Mesenchymal stem cell (in vitro differentiated cells and primary cell): Measurements from ENCODE around the gene FNDC3B.

Experiments used
- DNase-seq: peaks from one replicate; pipeline ENCODE4 v3.0.0-alpha.2; 2013
- H2AFZ ChIP-seq: one replicate; pipeline ENCODE4 v1.6.1; 2013; ENCODE audit warnings: low read depth, mild to moderate bottlenecking, control low read depth, inconsistent platforms, low read length, moderate library complexity
- H2AK5ac ChIP-seq: 2 replicates; pipeline ENCODE4 v1.6.1; 2013; ENCODE audit warnings: low read length, moderate library complexity, mild to moderate bottlenecking, inconsistent platforms; ENCODE audit not compliant: severe bottlenecking
- H2BK120ac ChIP-seq: one replicate; pipeline ENCODE4 v1.6.1; 2013; ENCODE audit warnings: low read depth, mild to moderate bottlenecking, inconsistent platforms, low read length, moderate library complexity
- H2BK12ac ChIP-seq, 2 experiments: one replicate each; pipeline ENCODE4 v1.6.1; 2013; ENCODE audit warnings: inconsistent platforms in 2 of 2, low read length in 2 of 2, mild to moderate bottlenecking in 2 of 2, moderate library complexity in 2 of 2, control low read depth in 1 of 2
- H2BK15ac ChIP-seq: one replicate; pipeline ENCODE4 v1.6.1; 2013; ENCODE audit warnings: mild to moderate bottlenecking, low read depth, inconsistent platforms; ENCODE audit not compliant: poor library complexity, severe bottlenecking
- H2BK5ac ChIP-seq: 2 replicates; pipeline ENCODE4 v1.6.1; 2013; ENCODE audit warnings: low read depth, mild to moderate bottlenecking, low read length, control low read depth, inconsistent platforms; ENCODE audit not compliant: poor library complexity, severe bottlenecking
- H3K14ac ChIP-seq, 2 experiments: one replicate each; pipeline ENCODE4 v1.6.1; 2013; ENCODE audit warnings: inconsistent platforms in 2 of 2, low read length in 2 of 2, control low read depth in 1 of 2, mild to moderate bottlenecking in 1 of 2, moderate library complexity in 1 of 2
- H3K18ac ChIP-seq, 2 experiments: one replicate each; pipeline ENCODE4 v1.6.1; 2013; ENCODE audit warnings: inconsistent platforms in 2 of 2, low read length in 2 of 2, control low read depth in 1 of 2, low read depth in 1 of 2, mild to moderate bottlenecking in 1 of 2
- H3K23ac ChIP-seq, 2 experiments: one replicate each; pipeline ENCODE4 v1.6.1; 2013; ENCODE audit warnings: inconsistent platforms in 2 of 2, low read length in 2 of 2, mild to moderate bottlenecking in 2 of 2, moderate library complexity in 2 of 2, control low read depth in 1 of 2
- H3K27ac ChIP-seq: 2 replicates; pipeline ENCODE4 v1.5.1; 2013; ENCODE audit warnings: mild to moderate bottlenecking, moderate library complexity, low read length, control low read depth, inconsistent platforms; ENCODE audit not compliant: poor library complexity, severe bottlenecking
- H3K27me3 ChIP-seq, 2 experiments: 2 replicates each; pipeline versions ENCODE4 v1.6.1 to v1.7.0; 2013; ENCODE audit warnings: low read length in 2 of 2, mild to moderate bottlenecking in 2 of 2, moderate library complexity in 2 of 2, control low read depth in 1 of 2, inconsistent platforms in 1 of 2; ENCODE audit not compliant: control insufficient read depth in 1 of 2, insufficient read depth in 1 of 2
- H3K36me3 ChIP-seq, 2 experiments: 2 replicates each; pipeline versions ENCODE4 v1.6.1 to v1.7.0; 2013; ENCODE audit warnings: low read length in 2 of 2, control low read depth in 1 of 2, inconsistent platforms in 1 of 2, low read depth in 1 of 2, mild to moderate bottlenecking in 1 of 2; ENCODE audit not compliant: insufficient read depth in 2 of 2, control insufficient read depth in 1 of 2
- H3K4ac ChIP-seq, 2 experiments: one replicate each; pipeline ENCODE4 v1.6.1; 2013; ENCODE audit warnings: inconsistent platforms in 2 of 2, low read length in 2 of 2, mild to moderate bottlenecking in 2 of 2, moderate library complexity in 2 of 2, control low read depth in 1 of 2, low read depth in 1 of 2
- H3K4me1 ChIP-seq: 2 replicates; pipeline ENCODE4 v1.6.1; 2013; ENCODE audit warnings: low read depth, low read length, control low read depth; ENCODE audit not compliant: control insufficient read depth, insufficient read depth
- H3K4me2 ChIP-seq: 2 replicates; pipeline ENCODE4 v1.6.1; 2013; ENCODE audit warnings: low read length, mild to moderate bottlenecking, inconsistent platforms; ENCODE audit not compliant: poor library complexity, severe bottlenecking
- H3K4me3 ChIP-seq, 2 experiments: 2 replicates each; pipeline versions ENCODE4 v1.5.1 to v1.7.0; 2013; ENCODE audit warnings: low read length in 2 of 2, mild to moderate bottlenecking in 2 of 2, control low read depth in 1 of 2, low read depth in 1 of 2; ENCODE audit not compliant: insufficient read depth in 1 of 2
- H3K79me1 ChIP-seq: replicated peaks from 2 replicates; pipeline ENCODE4 v1.6.1; 2013; ENCODE audit warnings: mild to moderate bottlenecking, control low read depth, low read length, inconsistent platforms; ENCODE audit not compliant: poor library complexity, severe bottlenecking
- H3K9ac ChIP-seq: 2 replicates; pipeline ENCODE4 v1.7.0; 2013; ENCODE audit warnings: mild to moderate bottlenecking, low read length, moderate library complexity
- H3K9me3 ChIP-seq: 2 replicates; pipeline ENCODE4 v1.7.0; 2013; ENCODE audit warnings: mild to moderate bottlenecking, low read length; ENCODE audit not compliant: control insufficient read depth
- H4K8ac ChIP-seq: one replicate; pipeline ENCODE4 v1.6.1; 2013; ENCODE audit warnings: inconsistent platforms, mild to moderate bottlenecking, low read length, moderate library complexity
- H4K91ac ChIP-seq: one replicate; pipeline ENCODE4 v1.6.1; 2013; ENCODE audit warnings: mild to moderate bottlenecking, low read length, inconsistent platforms
- WGBS: methylation state at CpG from one replicate; pipeline ENCODE4 v1.1.7; 2013; ENCODE audit warnings: mixed read lengths; 5-methylcytosine and 5-hydroxymethylcytosine counted together

Gene FNDC3B

DNA sequence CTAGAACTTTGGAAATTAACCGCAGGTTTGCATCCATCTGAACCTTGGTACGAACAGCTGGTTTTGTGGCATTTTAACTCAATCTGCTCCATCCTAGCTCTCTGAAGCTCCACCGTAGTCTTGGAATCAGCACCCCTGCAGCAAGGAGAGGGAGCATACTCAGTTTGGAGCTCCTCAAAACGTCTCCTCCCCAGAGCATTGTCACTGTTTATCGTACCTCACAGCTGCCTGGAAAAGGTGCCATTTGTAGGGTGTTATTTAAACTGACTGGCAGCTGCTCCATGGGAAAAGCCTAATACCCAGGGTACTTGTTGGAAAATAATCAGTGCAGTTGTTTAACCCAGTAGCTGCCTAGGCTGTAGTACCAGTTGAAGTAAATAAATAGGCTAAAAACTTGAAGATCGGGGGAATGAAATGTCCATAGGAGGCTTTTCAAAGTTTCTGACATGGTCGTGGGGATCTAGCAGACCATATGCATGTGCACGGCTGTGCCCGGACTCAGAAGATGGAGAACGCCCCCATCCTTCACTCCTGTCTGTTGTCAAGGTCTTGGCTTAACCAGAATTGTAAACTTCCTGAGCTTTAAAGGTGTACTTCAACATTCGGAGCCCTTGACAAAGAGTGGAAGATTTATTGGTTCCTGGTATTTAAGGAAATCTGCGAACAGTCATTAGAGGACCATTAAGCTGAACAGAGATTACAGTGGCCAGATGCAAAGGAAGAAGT, 365.0 kb downstream of the FNDC3B start:
- no peak overlapping the region for H3K4me3 ChIP-seq
- no peaks in the 10 kb centered on the region for H3K4me1 ChIP-seq
- no peak overlapping the region for H3K4ac ChIP-seq
- peaks cover 6 to 41% of the 10 kb centered on the region in 2 experiments for H3K36me3 ChIP-seq
- H2AK5ac ChIP-seq: no peak overlapping the region
- H2BK5ac ChIP-seq: no peak overlapping the region
- H3K27me3 ChIP-seq: no peaks in the 10 kb centered on the region
- no peak overlapping the region for H2BK15ac ChIP-seq
- H3K79me1 ChIP-seq: no peaks in the 10 kb centered on the region
- no peak overlapping the region for H2BK12ac ChIP-seq
- no peak for DNase-seq
- H3K4me2 ChIP-seq: no peak overlapping the region
- no peak overlapping the region for H4K8ac ChIP-seq
- no peak overlapping the region for H3K23ac ChIP-seq
- 62% methylated on average over 12 of the region's 12 CpGs for WGBS
- no peak overlapping the region for H3K27ac ChIP-seq
- H3K9ac ChIP-seq: no peak overlapping the region
- no peak overlapping the region for H3K14ac ChIP-seq
- H3K9me3 ChIP-seq: no peaks in the 10 kb centered on the region
- H3K18ac ChIP-seq: no peak overlapping the region
- no peak overlapping the region for H2BK120ac ChIP-seq
- no peak overlapping the region for H2AFZ ChIP-seq
- no peak overlapping the region for H4K91ac ChIP-seq

DNA sequence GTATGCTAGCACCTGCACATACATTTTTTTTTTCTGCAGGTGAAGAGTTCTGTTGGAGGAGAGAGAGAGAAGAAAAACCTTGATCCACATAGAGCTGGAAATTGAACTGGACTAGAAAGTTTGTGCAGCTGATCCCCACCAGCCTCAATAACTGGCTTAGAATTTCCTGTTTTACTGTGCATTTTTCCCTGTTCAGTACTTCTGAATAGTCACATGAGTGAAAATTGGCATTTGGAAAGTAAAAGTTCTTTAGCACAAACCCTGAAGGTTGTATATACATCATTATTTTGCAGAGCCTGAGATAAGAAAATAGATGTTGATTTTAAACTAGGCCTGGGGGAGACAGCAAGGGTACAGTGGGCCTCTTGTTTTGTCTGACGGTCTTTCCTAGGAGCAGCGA, 366.5 kb downstream of the FNDC3B start:
- Histone ChIP-seq H3K23ac (no peak overlapping the region), H3K14ac (no peak overlapping the region), H4K91ac (no peak overlapping the region), H2BK15ac (no peak overlapping the region), H3K9me3 (no peaks in the 10 kb centered on the region), H2BK120ac (no peak overlapping the region), H3K27me3 (no peaks in the 10 kb centered on the region), H3K4me3 (no peak overlapping the region), H3K4me2 (no peak overlapping the region), H3K9ac (no peak overlapping the region), H3K4ac (no peak overlapping the region), H3K79me1 (no peaks in the 10 kb centered on the region), H3K18ac (no peak overlapping the region), H3K4me1 (no peaks in the 10 kb centered on the region), H2AK5ac (no peak overlapping the region), H2BK12ac (no peak overlapping the region), H4K8ac (no peak overlapping the region), H2BK5ac (no peak overlapping the region), H3K27ac (no peak overlapping the region), H3K36me3 (peaks cover 6 to 31% of the 10 kb centered on the region in 2 experiments), H2AFZ (no peak overlapping the region)
- WGBS: 78% methylated on average over 2 of the region's 2 CpGs
- no peak for DNase-seq

DNA sequence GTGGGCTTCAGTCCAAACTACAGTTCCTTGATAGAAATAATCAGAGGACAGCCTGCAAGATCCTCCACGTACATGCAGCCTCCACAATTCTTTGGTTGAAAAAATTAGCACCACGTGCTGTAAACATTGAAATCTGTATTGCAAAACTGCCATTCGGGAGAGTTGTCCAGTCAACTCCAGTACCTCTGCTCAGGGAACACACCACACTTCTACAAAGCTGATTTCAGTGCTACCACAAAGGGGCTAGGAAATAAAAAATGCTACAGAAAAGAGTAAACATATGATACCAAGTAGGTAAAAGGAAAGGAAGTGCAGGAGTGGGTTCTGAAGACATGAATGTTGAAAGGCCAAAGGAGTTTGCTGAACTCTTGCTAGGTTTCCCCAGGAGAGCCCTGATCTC, 368.5 kb downstream of the FNDC3B start:
- no peak overlapping the region for H4K91ac ChIP-seq
- no peak overlapping the region for H2BK12ac ChIP-seq
- WGBS: 94% methylated on average over 3 of the region's 3 CpGs
- no peaks in the 10 kb centered on the region for H3K9me3 ChIP-seq
- no peak overlapping the region for H2AK5ac ChIP-seq
- no peak overlapping the region for H2AFZ ChIP-seq
- no peaks in the 10 kb centered on the region for H3K27me3 ChIP-seq
- H4K8ac ChIP-seq: no peak overlapping the region
- no peak overlapping the region for H3K14ac ChIP-seq
- no peak overlapping the region for H3K27ac ChIP-seq
- no peak overlapping the region for H2BK15ac ChIP-seq
- H3K4ac ChIP-seq: no peak overlapping the region
- no peaks in the 10 kb centered on the region for H3K79me1 ChIP-seq
- no peak overlapping the region for H3K18ac ChIP-seq
- no peak overlapping the region for H3K4me3 ChIP-seq
- H2BK120ac ChIP-seq: no peak overlapping the region
- no peak overlapping the region for H3K4me2 ChIP-seq
- no peak overlapping the region for H3K23ac ChIP-seq
- H3K36me3 ChIP-seq: peaks cover 0 to 12% of the 10 kb centered on the region in 2 experiments
- H3K4me1 ChIP-seq: no peaks in the 10 kb centered on the region
- no peak overlapping the region for H3K9ac ChIP-seq
- H2BK5ac ChIP-seq: no peak overlapping the region
- DNase-seq: no peak

DNA sequence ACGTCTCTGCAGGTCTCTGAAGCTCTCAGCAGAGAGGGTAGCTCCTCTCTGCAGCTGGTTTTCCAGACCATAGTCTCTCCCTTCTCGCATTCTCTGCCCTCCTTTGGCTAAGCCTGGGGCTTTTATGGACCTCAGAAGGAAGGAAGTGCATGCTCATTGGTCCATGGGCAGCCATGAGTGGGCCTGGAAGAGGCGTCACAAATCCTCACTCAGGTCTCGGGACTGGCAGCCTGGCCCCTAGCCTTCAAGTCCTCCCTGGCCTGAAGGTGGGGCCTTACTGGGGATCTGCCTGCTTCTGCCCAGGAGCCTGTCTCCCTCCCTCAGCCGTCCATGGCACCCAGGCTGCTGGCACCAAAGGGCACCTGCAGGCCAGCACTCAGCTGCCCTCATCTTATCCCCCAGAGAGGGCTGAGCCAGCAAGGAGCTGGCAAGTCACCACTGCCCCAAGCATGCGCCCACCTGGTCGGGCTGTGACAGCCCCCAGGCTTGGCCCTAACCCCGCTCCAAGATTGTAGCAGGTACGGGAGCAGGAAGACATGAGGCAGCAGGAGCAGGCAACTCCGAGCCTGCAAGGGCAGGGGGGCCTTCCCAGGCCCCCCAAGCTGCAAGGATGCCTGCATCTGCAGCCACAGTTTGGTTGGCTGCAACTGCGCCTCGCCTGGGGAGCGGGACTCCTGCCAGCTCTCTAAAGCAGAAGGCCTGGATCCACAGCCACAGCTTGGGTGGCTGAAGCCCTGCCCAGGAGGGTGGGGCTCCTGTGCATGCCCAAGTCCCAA, 371.5 kb downstream of the FNDC3B start:
- Histone ChIP-seq H3K36me3 (no peaks in the 10 kb centered on the region), H3K4me3 (no peak overlapping the region), H4K8ac (no peak overlapping the region), H4K91ac (no peak overlapping the region), H2BK12ac (no peak overlapping the region), H3K4me2 (no peak overlapping the region), H3K18ac (no peak overlapping the region), H3K79me1 (no peaks in the 10 kb centered on the region), H2BK15ac (no peak overlapping the region), H3K14ac (peak overlapping the region in 1 of 2 experiments; percentile 36), H2AFZ (no peak overlapping the region), H3K9me3 (no peaks in the 10 kb centered on the region), H3K27ac (no peak overlapping the region), H3K4me1 (no peaks in the 10 kb centered on the region), H3K9ac (no peak overlapping the region), H2BK5ac (no peak overlapping the region), H2AK5ac (no peak overlapping the region), H2BK120ac (no peak overlapping the region), H3K27me3 (peaks cover 0 to 3% of the 10 kb centered on the region in 2 experiments), H3K23ac (no peak overlapping the region), H3K4ac (no peak overlapping the region)
- WGBS: 90% methylated on average over 13 of the region's 13 CpGs
- no peak for DNase-seq
